Stimulated activated naive CD8-positive, alpha-beta T cell treated with anti-CD3 and anti-CD28 coated beads, Interleukin-15, Interleukin-2, amounts not matched to agents 100 U/mL and 50 U/mL, for 24 hours (primary cell): ENCODE results near the gene PIGZ.

Experiments
- ATAC-seq: fragments of 150-1000 bp; cut with Tn5 transposase; one replicate; pipeline ENCODE4 v1.10.0; 2021
- DNase-seq: peaks from one replicate; pipeline ENCODE4 v3.0.0; 2021

The PIGZ gene

DNA sequence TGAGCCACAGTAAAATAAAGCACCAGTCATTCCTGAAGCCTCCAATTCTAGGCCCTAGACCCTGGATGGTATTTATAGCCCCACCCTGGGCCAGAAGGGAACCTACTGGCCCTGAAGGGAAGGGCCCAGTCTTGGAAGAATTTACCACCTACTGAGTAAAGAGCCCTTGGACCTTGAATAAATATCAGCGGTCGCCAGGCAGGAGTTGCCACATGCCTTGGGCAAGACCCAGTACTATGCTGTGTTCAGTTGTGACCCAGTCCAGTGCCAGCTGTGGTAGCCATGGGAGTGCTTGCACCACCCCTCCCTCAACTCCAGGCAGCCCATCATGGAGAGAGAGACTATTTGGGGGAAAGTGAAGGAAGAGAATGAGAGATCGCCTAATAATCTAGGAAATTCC lies 53.3 kb downstream of the PIGZ start:
- ATAC-seq = no peak
- DNase-seq = no peak

DNA sequence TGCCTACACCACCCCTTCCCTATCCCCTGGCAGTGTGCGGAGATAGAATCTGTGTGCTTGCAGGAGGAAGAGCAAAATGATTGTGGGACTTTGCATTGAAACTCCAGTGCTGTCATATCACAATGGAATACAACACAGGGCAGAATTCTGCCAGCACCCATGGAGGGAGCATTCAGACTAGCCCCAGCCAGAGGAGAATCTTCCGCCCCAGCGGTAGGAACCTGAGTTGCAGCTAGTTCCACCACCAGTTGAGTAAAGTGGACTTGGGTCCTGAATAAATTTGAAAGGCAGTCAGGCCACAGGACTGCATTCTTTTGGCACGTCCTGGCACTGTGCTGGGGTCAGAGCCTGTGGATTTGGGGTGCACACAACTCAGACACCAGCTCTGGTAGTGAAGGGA lies 53.8 kb downstream of the PIGZ start:
- ATAC-seq (no peak), DNase-seq (no peak)

- no peak for DNase-seq
- no peak for ATAC-seq
These were observed 64.9 kb downstream of the PIGZ start for GRCh38 chr3:196903740-196904139.

GRCh38 chr3:196902296-196902695 lies 66.3 kb downstream of the PIGZ start:
- ATAC-seq = no peak

GRCh38 chr3:196901768-196902167 lies 66.9 kb downstream of the PIGZ start:
- ATAC-seq (no peak), DNase-seq (no peak)

More at GRCh38 chr3:196902296-196902695, 66.3 kb downstream of the PIGZ start:
- DNase-seq = no peak
